Brain microvascular endothelial cell (primary cell): ENCODE results near the gene FCER1G.

Experiments
- DNase-seq: peaks from one replicate; pipeline ENCODE4 v3.0.0-alpha.2; 2020
- H3K27ac ChIP-seq: fragments of 250-450 bp; sonication (Bioruptor Pico); 2 replicates; pipeline ENCODE4 v1.5.1; 2020; ENCODE audit warnings: mild to moderate bottlenecking, moderate library complexity
- H3K27me3 ChIP-seq: fragments of 250-450 bp; sonication (Bioruptor Pico); replicated peaks from 2 replicates; pipeline ENCODE4 v1.5.1; 2020; ENCODE audit warnings: mild to moderate bottlenecking
- H3K36me3 ChIP-seq: fragments of 250-450 bp; sonication (Bioruptor Pico); replicated peaks from 2 replicates; pipeline ENCODE4 v1.5.1; 2020; ENCODE audit warnings: mild to moderate bottlenecking
- H3K4me3 ChIP-seq: 2 replicates; pipeline ENCODE4 v1.5.1; 2011; ENCODE audit warnings: low read depth, mild to moderate bottlenecking, control low read depth, low read length, moderate library complexity
- in situ Hi-C: cut with HindIII; loops from 2 replicates; pipeline ENCODE4 v1.10.0; 2017; ENCODE audit warnings: low sequenced_read_pairs, low pct_ligation_motif_present
- TF ChIP-seq, protein P1 (sequence below): IDR thresholded peaks from 2 replicates; pipeline ENCODE4 v1.5.1; 2011; ENCODE audit warnings: low read depth, mild to moderate bottlenecking, moderate library complexity, low read length, control low read depth, inconsistent platforms; ENCODE audit errors: missing control alignments

Gene FCER1G

DNA sequence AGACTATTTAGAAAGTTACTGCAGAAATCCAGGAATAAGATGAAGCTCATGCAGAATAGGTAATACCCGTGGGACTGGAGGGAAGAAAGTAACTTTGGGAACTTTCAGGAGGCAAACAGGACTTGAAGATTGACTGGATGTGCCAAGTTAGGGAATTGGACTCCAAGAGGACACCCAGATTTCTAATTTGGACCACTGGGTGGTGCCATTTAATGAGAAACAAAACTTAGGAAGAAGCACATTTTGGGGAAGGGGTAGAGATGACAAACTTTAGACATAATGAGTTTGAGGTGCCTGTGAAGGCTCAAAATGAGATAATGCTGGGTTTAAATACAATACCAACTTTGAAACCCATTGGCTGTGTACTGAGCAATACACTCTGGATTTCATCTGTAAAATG, 34.5 kb upstream of the FCER1G start:
- DNase-seq: no peak
- in situ Hi-C loops: no loop called here

DNA sequence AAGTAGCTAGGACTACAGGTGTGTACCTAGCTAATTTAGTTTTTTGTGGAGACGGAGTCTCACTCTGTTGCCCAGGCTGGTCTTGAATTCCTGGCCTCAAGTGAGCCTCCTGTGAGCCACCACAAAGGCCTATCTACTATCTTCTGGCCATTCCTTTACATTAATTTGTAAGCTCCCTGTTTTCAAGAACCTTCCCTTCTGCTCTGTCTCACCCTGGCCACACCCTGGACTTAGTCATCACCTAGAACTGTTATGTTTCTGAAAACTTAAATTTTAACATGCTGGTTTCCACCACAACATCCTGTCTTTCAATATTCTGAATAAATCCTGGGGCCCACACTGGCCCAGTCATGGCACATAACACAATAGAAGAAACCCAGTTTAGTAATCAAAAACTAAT, 32.9 kb upstream of the FCER1G start:
- no peak for DNase-seq
- in situ Hi-C loops: no loop called here
- Histone ChIP-seq H3K36me3 (no peaks in the 10 kb centered on the region), H3K27me3 (no peaks in the 10 kb centered on the region), H3K4me3 (no peak overlapping the region), H3K27ac (no peak overlapping the region)
- TF ChIP-seq, protein P1, sequence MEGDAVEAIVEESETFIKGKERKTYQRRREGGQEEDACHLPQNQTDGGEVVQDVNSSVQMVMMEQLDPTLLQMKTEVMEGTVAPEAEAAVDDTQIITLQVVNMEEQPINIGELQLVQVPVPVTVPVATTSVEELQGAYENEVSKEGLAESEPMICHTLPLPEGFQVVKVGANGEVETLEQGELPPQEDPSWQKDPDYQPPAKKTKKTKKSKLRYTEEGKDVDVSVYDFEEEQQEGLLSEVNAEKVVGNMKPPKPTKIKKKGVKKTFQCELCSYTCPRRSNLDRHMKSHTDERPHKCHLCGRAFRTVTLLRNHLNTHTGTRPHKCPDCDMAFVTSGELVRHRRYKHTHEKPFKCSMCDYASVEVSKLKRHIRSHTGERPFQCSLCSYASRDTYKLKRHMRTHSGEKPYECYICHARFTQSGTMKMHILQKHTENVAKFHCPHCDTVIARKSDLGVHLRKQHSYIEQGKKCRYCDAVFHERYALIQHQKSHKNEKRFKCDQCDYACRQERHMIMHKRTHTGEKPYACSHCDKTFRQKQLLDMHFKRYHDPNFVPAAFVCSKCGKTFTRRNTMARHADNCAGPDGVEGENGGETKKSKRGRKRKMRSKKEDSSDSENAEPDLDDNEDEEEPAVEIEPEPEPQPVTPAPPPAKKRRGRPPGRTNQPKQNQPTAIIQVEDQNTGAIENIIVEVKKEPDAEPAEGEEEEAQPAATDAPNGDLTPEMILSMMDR: no peak

More for the DNA sequence above, 34.5 kb upstream of the FCER1G start:
- TF ChIP-seq, protein P1: peak; percentile 51
- H3K27ac ChIP-seq: no peak overlapping the region
- no peaks in the 10 kb centered on the region for H3K36me3 ChIP-seq
- no peaks in the 10 kb centered on the region for H3K27me3 ChIP-seq
- H3K4me3 ChIP-seq: no peak overlapping the region

DNA sequence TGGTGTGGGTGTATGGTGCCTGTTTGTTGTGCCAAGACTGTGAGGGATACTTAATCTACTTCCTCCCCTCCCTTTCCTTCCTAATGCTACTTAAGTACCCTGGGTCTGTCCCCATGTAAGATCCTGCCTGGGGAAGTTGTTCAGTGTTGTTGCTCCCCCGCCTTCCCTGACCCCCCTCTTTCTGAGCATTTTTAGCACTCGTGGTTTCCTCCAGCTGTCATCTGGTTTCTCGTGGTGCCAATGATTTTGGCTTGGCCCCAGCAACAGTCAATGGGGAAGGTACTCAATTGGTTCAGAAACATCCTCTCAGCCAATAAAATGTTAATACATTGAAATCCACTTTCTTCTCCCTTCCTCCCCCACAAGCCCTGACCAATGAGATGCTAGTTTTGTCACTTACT, 29.8 kb upstream of the FCER1G start:
- Histone ChIP-seq H3K4me3 (no peak overlapping the region), H3K27me3 (no peaks in the 10 kb centered on the region), H3K27ac (no peak overlapping the region), H3K36me3 (no peaks in the 10 kb centered on the region)
- DNase-seq: no peak
- in situ Hi-C loops: no loop called here
- TF ChIP-seq, protein P1: no peak

DNA sequence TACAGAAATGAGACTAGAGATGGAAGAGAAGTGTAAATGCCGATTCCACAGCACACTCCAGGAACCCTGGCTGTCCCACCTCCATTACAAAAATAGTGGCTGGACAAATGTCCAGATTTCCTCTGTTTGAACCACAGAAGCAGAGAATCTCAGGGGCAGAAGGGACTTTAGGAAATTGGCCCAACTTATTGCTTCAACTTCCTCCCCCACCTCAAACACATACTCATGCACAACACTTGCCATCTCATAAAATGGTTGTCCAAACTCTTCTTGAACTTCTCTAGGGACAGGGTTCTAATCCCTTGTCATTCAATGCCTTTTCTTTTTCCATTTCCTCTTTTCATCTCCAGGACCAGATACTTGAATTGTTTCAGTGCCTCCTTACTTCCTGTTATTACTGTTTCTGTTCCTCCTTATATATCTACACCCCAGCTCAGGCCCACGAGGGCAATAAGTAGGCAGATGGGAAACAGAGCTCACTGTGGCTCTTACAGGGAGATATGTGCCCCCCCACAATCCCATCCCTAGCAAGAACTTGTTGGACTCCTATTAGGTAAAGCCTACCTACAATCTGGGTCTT, 29.3 kb upstream of the FCER1G start:
- TF ChIP-seq, protein P1: no peak
- Histone ChIP-seq H3K27ac (no peak overlapping the region), H3K4me3 (no peak overlapping the region), H3K27me3 (no peaks in the 10 kb centered on the region), H3K36me3 (no peaks in the 10 kb centered on the region)
- in situ Hi-C loops: no loop called here
- no peak for DNase-seq

DNA sequence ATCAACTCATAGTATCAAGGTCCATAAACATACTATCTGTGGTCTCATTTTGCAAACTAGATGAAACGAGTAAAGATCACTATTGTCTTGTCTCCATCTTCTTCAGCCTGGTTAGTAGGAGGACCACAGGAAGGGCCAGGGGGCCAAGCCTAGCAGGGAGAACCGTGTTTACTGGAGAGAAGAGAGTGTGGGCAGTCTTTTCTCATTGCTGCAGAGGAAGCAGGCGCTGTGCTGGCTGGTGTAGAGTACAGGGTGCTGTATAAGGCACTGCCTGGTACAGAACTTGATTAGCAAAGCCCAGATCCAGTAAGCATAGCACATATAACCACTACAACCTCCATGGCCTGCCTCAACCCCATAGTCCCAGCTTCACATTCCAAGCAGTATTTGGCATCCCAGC, 27.8 kb upstream of the FCER1G start:
- H3K4me3 ChIP-seq: no peak overlapping the region
- TF ChIP-seq, protein P1: no peak
- H3K27me3 ChIP-seq: no peaks in the 10 kb centered on the region
- in situ Hi-C loops: no loop called here
- H3K27ac ChIP-seq: no peak overlapping the region
- DNase-seq: no peak
- H3K36me3 ChIP-seq: no peaks in the 10 kb centered on the region

DNA sequence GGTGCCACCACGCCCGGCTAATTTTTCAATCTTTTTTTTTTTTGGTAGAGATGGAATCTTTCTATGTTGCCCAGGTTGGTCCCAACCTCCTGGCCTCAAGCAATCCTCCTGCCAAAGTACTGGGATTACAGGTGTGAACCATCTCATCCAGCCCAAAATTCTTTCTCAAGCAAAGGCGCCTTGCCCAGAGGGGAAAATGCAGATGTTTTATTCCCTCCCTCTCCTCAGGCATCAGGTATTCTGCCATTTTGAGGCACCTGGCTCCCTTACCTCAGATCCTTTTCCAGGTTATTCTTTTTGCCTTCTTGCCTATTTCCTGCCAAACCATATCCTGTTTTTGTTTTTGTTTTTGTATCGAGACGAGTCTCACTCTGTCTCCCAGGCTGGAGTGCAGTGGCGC, 26.7 kb upstream of the FCER1G start:
- no peaks in the 10 kb centered on the region for H3K36me3 ChIP-seq
- TF ChIP-seq, protein P1: no peak
- H3K4me3 ChIP-seq: no peak overlapping the region
- no peak for DNase-seq
- no peak overlapping the region for H3K27ac ChIP-seq
- in situ Hi-C loops: no loop called here
- no peaks in the 10 kb centered on the region for H3K27me3 ChIP-seq
